T follicular helper cell (primary cell): Measurements from ENCODE around the gene MAGEA9.
"Not testable (repeated sequence)": the region's sequence is repeated elsewhere in the genome, so short reads cannot be mapped to it uniquely, and the experiment has no call there.

Experiments
- DNase-seq: peaks from one replicate; pipeline ENCODE4 v3.0.0-alpha.2; 2020; ENCODE audit warnings: low read depth

The MAGEA9 gene

GRCh38 chrX:149807747-149808458 lies 26.2 kb downstream of the MAGEA9 start:
- DNase-seq, result no peak

DNA sequence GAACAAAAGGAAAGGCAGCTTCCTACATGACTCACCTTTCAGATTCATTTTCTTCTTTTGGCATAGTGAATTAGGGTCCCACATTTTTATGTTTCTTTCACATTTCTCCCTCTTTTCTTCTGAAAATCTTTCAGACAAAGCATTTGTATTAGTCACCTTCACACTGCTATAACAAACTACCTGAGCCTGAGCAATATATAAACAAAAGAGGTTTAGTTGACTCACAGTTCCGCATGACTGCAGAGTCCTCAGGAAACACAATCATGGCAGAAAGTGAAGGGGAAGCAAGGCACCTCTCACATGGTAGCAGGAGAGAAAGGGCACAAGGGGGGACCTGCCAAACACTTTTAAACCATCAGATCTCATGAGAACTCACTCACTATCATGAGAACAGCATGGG lies 36.9 kb downstream of the MAGEA9 start:
- DNase-seq, result no peak

DNA sequence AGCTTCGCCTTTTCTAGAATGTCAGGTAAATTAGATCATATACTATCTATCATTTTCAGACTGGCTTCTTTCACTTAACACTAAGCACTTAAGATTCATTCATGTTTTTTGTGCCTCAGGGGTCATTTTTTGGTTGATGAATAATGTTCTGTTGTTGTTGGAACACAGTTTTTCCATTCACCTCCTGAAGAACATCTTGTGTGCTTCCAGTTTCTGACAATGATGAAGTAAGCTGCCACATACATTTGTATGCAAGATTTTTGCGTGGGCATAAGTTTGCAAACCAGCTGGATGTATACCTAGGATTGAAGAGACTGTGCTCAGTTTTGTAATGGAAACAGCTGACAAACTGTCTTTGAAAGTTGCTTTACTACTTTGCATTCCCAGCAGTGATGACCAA lies 37.6 kb downstream of the MAGEA9 start:
- no peak for DNase-seq

- no peak for DNase-seq
These were observed 43.7 kb downstream of the MAGEA9 start for GRCh38 chrX:149825424-149825823.

DNA sequence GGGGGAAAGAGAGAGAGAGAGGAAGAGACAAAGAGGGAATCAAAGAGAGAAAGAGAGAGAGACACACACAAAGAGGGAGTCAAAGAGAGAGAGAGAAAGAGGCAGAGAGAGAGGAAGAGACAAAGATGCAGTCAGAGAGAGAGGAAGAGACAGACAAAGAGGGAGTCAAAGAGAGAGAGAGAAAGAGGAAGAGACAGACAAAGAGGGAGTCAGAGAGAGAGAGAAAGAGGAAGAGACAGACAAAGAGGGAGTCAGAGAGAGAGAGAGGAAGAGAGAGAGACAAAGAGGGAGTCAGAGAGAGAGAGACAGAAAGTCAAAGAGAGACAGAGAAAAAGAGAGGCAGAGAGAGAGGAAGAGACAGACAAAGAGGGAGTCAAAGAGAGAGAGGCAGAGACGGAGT lies 45.5 kb downstream of the MAGEA9 start:
- DNase-seq, result no peak

GRCh38 chrX:149829751-149830191 lies 48.0 kb downstream of the MAGEA9 start:
- DNase-seq, result no peak

GRCh38 chrX:149830192-149830873 lies 48.6 kb downstream of the MAGEA9 start:
- DNase-seq, result no peak

GRCh38 chrX:149831473-149831872 lies 49.7 kb downstream of the MAGEA9 start:
- no peak for DNase-seq

DNA sequence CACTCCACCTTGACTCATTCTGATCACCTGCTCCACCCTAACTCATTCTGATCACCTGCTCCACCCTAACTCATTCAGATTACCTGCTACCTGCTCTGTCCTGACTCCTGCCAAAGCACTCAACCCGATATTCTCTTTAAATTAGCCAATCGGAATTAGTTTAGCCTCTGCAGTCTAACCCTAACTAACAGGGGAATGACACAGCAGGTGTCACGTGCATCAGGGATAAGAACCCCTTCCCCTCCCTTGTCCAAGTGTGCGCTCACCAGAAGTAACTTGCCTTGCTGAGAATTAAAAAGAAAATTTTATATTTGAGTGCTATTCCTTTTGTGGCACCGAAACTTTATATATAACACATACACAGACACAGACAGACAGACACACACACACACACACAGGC lies 55.0 kb downstream of the MAGEA9 start:
- DNase-seq, result not testable (repeated sequence)

GRCh38 chrX:149837167-149837566 lies 55.4 kb downstream of the MAGEA9 start:
- no peak for DNase-seq
